GM12878 (cell line): Measurements from ENCODE around the gene PITPNB. TPM values are rescaled to one million over a fixed set of nuclear protein-coding genes. Genes with fewer than 3 reads are reported as not detected.

ENCODE experiments used
- ATAC-seq: fragments of 200-7000 bp; cut with Tn5 transposase; 3 replicates; pipeline ENCODE4 v1.9.1; 2020; ENCODE audit warnings: mild to moderate bottlenecking, moderate library complexity
- BruUV-seq: library from RNA; stranded (reverse); fragments of 400-500 nt; replicated peaks from 2 replicates; lab custom pipeline; 2021; lab: Mats Ljungman, UMichigan
- CTCF ChIA-PET: fragments of 300-600 bp; sonication (Branson Sonifier 250); formaldehyde crosslinking; extraction: SDS; loops from one replicate; lab custom pipeline; 2021; ENCODE audit warnings: inconsistent platforms; lab: Yijun Ruan, JAX
- POLR2A ChIA-PET: fragments of 350-600 bp; formaldehyde crosslinking; extraction: SDS; loops from one replicate; lab custom pipeline; 2021; ENCODE audit warnings: inconsistent platforms; lab: Charles Lee
- RAD21 ChIA-PET: fragments of 300-600 bp; sonication (Branson Sonifier 250); formaldehyde crosslinking; loops from one replicate; lab custom pipeline; 2023; ENCODE audit warnings: antibody characterized with exemption; ENCODE audit not compliant: unreplicated experiment; lab: Charles Lee
- SMC1A ChIA-PET: fragments of 300-600 bp; sonication (Branson Sonifier 250); formaldehyde crosslinking; loops from one replicate; lab custom pipeline; 2023; ENCODE audit not compliant: unreplicated experiment, uncharacterized antibody; lab: Charles Lee
- DNase-seq: peaks from one replicate; pipeline ENCODE4 v3.0.0-alpha.2; 2011; ENCODE audit warnings: low read depth, low spot score
- FAIRE-seq: peaks from 3 replicates; lab custom pipeline; 2011; peaks lifted over from hg19 to GRCh38; lab: Jason Lieb, UNC
- H2AFZ ChIP-seq: 2 replicates; pipeline ENCODE4 v1.6.0; 2011; ENCODE audit warnings: low read depth, low read length, control low read depth; ENCODE audit not compliant: control insufficient read depth
- H3K27ac ChIP-seq: 2 replicates; pipeline ENCODE4 v1.5.1; 2011; ENCODE audit warnings: control low read depth; ENCODE audit not compliant: control insufficient read depth, insufficient read depth
- H3K27me3 ChIP-seq, 2 experiments: replicated peaks in 1 of 2; 2 replicates each; pipeline versions ENCODE4 v1.6.0 to v1.6.1; 2011; ENCODE audit warnings: low read length in 1 of 2; ENCODE audit not compliant: control insufficient read depth in 2 of 2, insufficient read depth in 2 of 2
- H3K36me3 ChIP-seq, 2 experiments: 2 replicates each; pipeline ENCODE4 v1.5.1; 2011; ENCODE audit warnings: low read length in 1 of 2; ENCODE audit not compliant: control insufficient read depth in 2 of 2, insufficient read depth in 2 of 2
- H3K4me1 ChIP-seq: 2 replicates; pipeline ENCODE4 v1.6.1; 2011; ENCODE audit warnings: mild to moderate bottlenecking, low read length, moderate library complexity, mixed read lengths; ENCODE audit not compliant: control insufficient read depth, insufficient read depth
- H3K4me2 ChIP-seq: 2 replicates; pipeline ENCODE4 v1.6.0; 2011; ENCODE audit warnings: control low read depth; ENCODE audit not compliant: control insufficient read depth, insufficient read depth
- H3K4me3 ChIP-seq: fragments of 200-600 bp; sonication (generic); 2 replicates; pipeline ENCODE4 v1.5.1; 2016
- H3K79me2 ChIP-seq: 2 replicates; pipeline ENCODE4 v1.6.0; 2011; ENCODE audit warnings: low read length; ENCODE audit not compliant: control insufficient read depth, insufficient read depth
- H3K9ac ChIP-seq: 2 replicates; pipeline ENCODE4 v1.8.0; 2011; ENCODE audit warnings: low read length, control low read depth, mixed read lengths; ENCODE audit not compliant: control insufficient read depth, insufficient read depth
- H3K9me3 ChIP-seq: replicated peaks from 3 replicates; pipeline ENCODE4 v1.5.1; 2011; ENCODE audit warnings: mild to moderate bottlenecking, low read length; ENCODE audit not compliant: control insufficient read depth, insufficient read depth
- H4K20me1 ChIP-seq: 2 replicates; pipeline ENCODE4 v1.6.0; 2011; ENCODE audit not compliant: control insufficient read depth, insufficient read depth
- BCLAF1 ChIP-seq: fragments of 450-650 bp; IDR thresholded peaks from 2 replicates; pipeline ENCODE4 v1.6.1; 2017; ENCODE audit warnings: antibody characterized with exemption, mild to moderate bottlenecking, moderate library complexity
- ZBTB40 ChIP-seq: fragments of 450-650 bp; IDR thresholded peaks from 2 replicates; pipeline ENCODE4 v1.6.1; 2016; ENCODE audit warnings: mild to moderate bottlenecking, moderate library complexity, borderline replicate concordance
- WGBS: methylation state at CpG from one replicate; pipeline ENCODE4 v1.1.6; 2016; ENCODE audit warnings: low lambda C conversion rate; ENCODE audit not compliant: insufficient replicate concordance, insufficient coverage; ENCODE audit errors: missing lambda C conversion rate; 5-methylcytosine and 5-hydroxymethylcytosine counted together
- in situ Hi-C: fragments of 300-500 bp; cut with MboI; formaldehyde crosslinking; loops from 9 replicates; pipeline ENCODE4 v1.14.3; 2018; ENCODE audit warnings: mixed read lengths
- intact Hi-C: fragments of 100-400 bp; cut with micrococcal nuclease; formaldehyde crosslinking; loops from one replicate; pipeline ENCODE4 v1.14.2; 2022; ENCODE audit not compliant: unreplicated experiment
- polyA plus RNA-seq, 11 experiments: library from polyadenylated mRNA; depleted of rRNA in 4 of 11; unstranded in 6 of 11; stranded (reverse) in 5 of 11; fragments of >200 nt; fragmentation: Nextera tagmentation in 4 of 11; fragmentation: Illumina TruSeq in 1 of 11; extraction: Ambion mirVana in 4 of 11; extraction: Trizol in 1 of 11; gene quantifications; 1 replicate in 1 of 11; 2 replicates in 10 of 11; pipeline versions ENCODE4 v1.2.1 to v1.2.3, GENCODE V29; 2011 to 2016; ENCODE audit warnings: inconsistent platforms in 2 of 11, missing spikeins in 2 of 11, low read depth in 1 of 11
- total RNA-seq, 4 experiments: library from RNA; depleted of rRNA in 3 of 4; stranded (reverse); fragments of >200 nt in 3 of 4; fragmentation: Illumina TruSeq in 1 of 4; extraction: Trizol in 1 of 4; gene quantifications; 2 replicates each; pipeline versions ENCODE4 v1.2.1 to v1.2.3, GENCODE V29; 2013 to 2021

Gene PITPNB
- total and polyA plus RNA-seq, 10 of the 15 experiments (the other 5 are each of a cell fraction or from before 2014, with no cell fraction given), result 19.7 to 116 (median 64.9) TPM

- BruUV-seq, result no TSS peak
- in situ Hi-C loops, result no loop called here
Measured at GRCh38 chr22:27809226-27809603, 109.8 kb downstream of the PITPNB start.

More at GRCh38 chr22:27809226-27809603, 109.8 kb downstream of the PITPNB start:
- Histone ChIP-seq H3K36me3 (no peaks in the 10 kb centered on the region), H3K9me3 (no peaks in the 10 kb centered on the region), H3K4me2 (no peak overlapping the region), H3K27me3 (no peaks in the 10 kb centered on the region; a peak in 1 of 4 replicates), H3K79me2 (no peaks in the 10 kb centered on the region), H3K4me3 (no peak overlapping the region)
- 28% methylated on average over 5 of the region's 5 CpGs for WGBS
- DNase-seq (no peak), ATAC-seq (no peak), FAIRE-seq (no peak)
- SMC1A ChIA-PET, result no interaction called here
- RAD21 ChIA-PET, result no interaction called here
- TF ChIP-seq ZBTB40 (no peak), BCLAF1 (no peak)
- TF ChIP-seq, all 136 proteins: peak for 0
- Histone ChIP-seq H4K20me1 (no peaks in the 10 kb centered on the region), H3K9ac (no peak overlapping the region), H2AFZ (no peak overlapping the region), H3K27ac (no peak overlapping the region), H3K4me1 (no peaks in the 10 kb centered on the region)
- CTCF ChIA-PET, result no interaction called here
- POLR2A ChIA-PET, result no interaction called here
- intact Hi-C loops, result no loop called here
